GM12878 (cell line): Measurements from ENCODE around the gene USB1. TPM values are rescaled to one million over a fixed set of nuclear protein-coding genes. Genes with fewer than 3 reads are reported as not detected.

ENCODE experiments used
- ATAC-seq: fragments of 200-7000 bp; cut with Tn5 transposase; 3 replicates; pipeline ENCODE4 v1.9.1; 2020; ENCODE audit warnings: mild to moderate bottlenecking, moderate library complexity
- BruUV-seq: library from RNA; stranded (reverse); fragments of 400-500 nt; replicated peaks from 2 replicates; lab custom pipeline; 2021; lab: Mats Ljungman, UMichigan
- CTCF ChIA-PET: fragments of 300-600 bp; sonication (Branson Sonifier 250); formaldehyde crosslinking; extraction: SDS; loops from one replicate; lab custom pipeline; 2021; ENCODE audit warnings: inconsistent platforms; lab: Yijun Ruan, JAX
- POLR2A ChIA-PET: fragments of 350-600 bp; formaldehyde crosslinking; extraction: SDS; loops from one replicate; lab custom pipeline; 2021; ENCODE audit warnings: inconsistent platforms; lab: Charles Lee
- RAD21 ChIA-PET: fragments of 300-600 bp; sonication (Branson Sonifier 250); formaldehyde crosslinking; loops from one replicate; lab custom pipeline; 2023; ENCODE audit warnings: antibody characterized with exemption; ENCODE audit not compliant: unreplicated experiment; lab: Charles Lee
- SMC1A ChIA-PET: fragments of 300-600 bp; sonication (Branson Sonifier 250); formaldehyde crosslinking; loops from one replicate; lab custom pipeline; 2023; ENCODE audit not compliant: unreplicated experiment, uncharacterized antibody; lab: Charles Lee
- DNase-seq: peaks from one replicate; pipeline ENCODE4 v3.0.0-alpha.2; 2011; ENCODE audit warnings: low read depth, low spot score
- FAIRE-seq: peaks from 3 replicates; lab custom pipeline; 2011; peaks lifted over from hg19 to GRCh38; lab: Jason Lieb, UNC
- H2AFZ ChIP-seq: 2 replicates; pipeline ENCODE4 v1.6.0; 2011; ENCODE audit warnings: low read depth, low read length, control low read depth; ENCODE audit not compliant: control insufficient read depth
- H3K27ac ChIP-seq: 2 replicates; pipeline ENCODE4 v1.5.1; 2011; ENCODE audit warnings: control low read depth; ENCODE audit not compliant: control insufficient read depth, insufficient read depth
- H3K27me3 ChIP-seq, 2 experiments: replicated peaks in 1 of 2; 2 replicates each; pipeline versions ENCODE4 v1.6.0 to v1.6.1; 2011; ENCODE audit warnings: low read length in 1 of 2; ENCODE audit not compliant: control insufficient read depth in 2 of 2, insufficient read depth in 2 of 2
- H3K36me3 ChIP-seq, 2 experiments: 2 replicates each; pipeline ENCODE4 v1.5.1; 2011; ENCODE audit warnings: low read length in 1 of 2; ENCODE audit not compliant: control insufficient read depth in 2 of 2, insufficient read depth in 2 of 2
- H3K4me1 ChIP-seq: 2 replicates; pipeline ENCODE4 v1.6.1; 2011; ENCODE audit warnings: mild to moderate bottlenecking, low read length, moderate library complexity, mixed read lengths; ENCODE audit not compliant: control insufficient read depth, insufficient read depth
- H3K4me2 ChIP-seq: 2 replicates; pipeline ENCODE4 v1.6.0; 2011; ENCODE audit warnings: control low read depth; ENCODE audit not compliant: control insufficient read depth, insufficient read depth
- H3K4me3 ChIP-seq: fragments of 200-600 bp; sonication (generic); 2 replicates; pipeline ENCODE4 v1.5.1; 2016
- H3K79me2 ChIP-seq: 2 replicates; pipeline ENCODE4 v1.6.0; 2011; ENCODE audit warnings: low read length; ENCODE audit not compliant: control insufficient read depth, insufficient read depth
- H3K9ac ChIP-seq: 2 replicates; pipeline ENCODE4 v1.8.0; 2011; ENCODE audit warnings: low read length, control low read depth, mixed read lengths; ENCODE audit not compliant: control insufficient read depth, insufficient read depth
- H3K9me3 ChIP-seq: replicated peaks from 3 replicates; pipeline ENCODE4 v1.5.1; 2011; ENCODE audit warnings: mild to moderate bottlenecking, low read length; ENCODE audit not compliant: control insufficient read depth, insufficient read depth
- H4K20me1 ChIP-seq: 2 replicates; pipeline ENCODE4 v1.6.0; 2011; ENCODE audit not compliant: control insufficient read depth, insufficient read depth
- BRCA1 ChIP-seq: IDR thresholded peaks from 2 replicates; pipeline ENCODE4 v1.6.1; 2011; ENCODE audit warnings: low read depth, low read length, improper control_type of control experiment
- EP300 ChIP-seq, 2 experiments: fragments of 150-350 bp in 1 of 2; IDR thresholded peaks; 2 replicates each; pipeline ENCODE4 v1.6.1; 2011 to 2012; ENCODE audit warnings: low read depth in 2 of 2, low read length in 2 of 2, borderline replicate concordance in 1 of 2, improper control_type of control experiment in 1 of 2, inconsistent platforms in 1 of 2; ENCODE audit not compliant: control insufficient read depth in 1 of 2
- LARP7 ChIP-seq: fragments of 450-650 bp; IDR thresholded peaks from 2 replicates; pipeline ENCODE4 v1.6.1; 2017; ENCODE audit warnings: mild to moderate bottlenecking
- MYB ChIP-seq: fragments of 150-350 bp; IDR thresholded peaks from 2 replicates; pipeline ENCODE4 v1.6.1; 2014; ENCODE audit warnings: mild to moderate bottlenecking, low read depth, low read length, borderline replicate concordance
- SMARCA5 ChIP-seq: fragments of 450-650 bp; IDR thresholded peaks from 2 replicates; pipeline ENCODE4 v1.6.1; 2017; ENCODE audit warnings: mild to moderate bottlenecking
- ZNF24 ChIP-seq: fragments of 450-650 bp; IDR thresholded peaks from 2 replicates; pipeline ENCODE4 v1.6.1; 2017; ENCODE audit warnings: antibody characterized with exemption, mild to moderate bottlenecking
- ZNF274 ChIP-seq: IDR thresholded peaks from one replicate; pipeline ENCODE4 v1.8.0; 2011; ENCODE audit not compliant: insufficient read length, insufficient read depth
- ZZZ3 ChIP-seq: IDR thresholded peaks from 2 replicates; pipeline ENCODE4 v1.6.1; 2011; ENCODE audit warnings: low read depth; ENCODE audit not compliant: control insufficient read depth, insufficient read length
- WGBS: methylation state at CpG from one replicate; pipeline ENCODE4 v1.1.6; 2016; ENCODE audit warnings: low lambda C conversion rate; ENCODE audit not compliant: insufficient replicate concordance, insufficient coverage; ENCODE audit errors: missing lambda C conversion rate; 5-methylcytosine and 5-hydroxymethylcytosine counted together
- in situ Hi-C: fragments of 300-500 bp; cut with MboI; formaldehyde crosslinking; loops from 9 replicates; pipeline ENCODE4 v1.14.3; 2018; ENCODE audit warnings: mixed read lengths
- intact Hi-C: fragments of 100-400 bp; cut with micrococcal nuclease; formaldehyde crosslinking; loops from one replicate; pipeline ENCODE4 v1.14.2; 2022; ENCODE audit not compliant: unreplicated experiment
- polyA plus RNA-seq, 11 experiments: library from polyadenylated mRNA; depleted of rRNA in 4 of 11; unstranded in 6 of 11; stranded (reverse) in 5 of 11; fragments of >200 nt; fragmentation: Nextera tagmentation in 4 of 11; fragmentation: Illumina TruSeq in 1 of 11; extraction: Ambion mirVana in 4 of 11; extraction: Trizol in 1 of 11; gene quantifications; 1 replicate in 1 of 11; 2 replicates in 10 of 11; pipeline versions ENCODE4 v1.2.1 to v1.2.3, GENCODE V29; 2011 to 2016; ENCODE audit warnings: inconsistent platforms in 2 of 11, missing spikeins in 2 of 11, low read depth in 1 of 11
- total RNA-seq, 4 experiments: library from RNA; depleted of rRNA in 3 of 4; stranded (reverse); fragments of >200 nt in 3 of 4; fragmentation: Illumina TruSeq in 1 of 4; extraction: Trizol in 1 of 4; gene quantifications; 2 replicates each; pipeline versions ENCODE4 v1.2.1 to v1.2.3, GENCODE V29; 2013 to 2021
- TF ChIP-seq, protein P1 (sequence below): fragments of 450-650 bp; IDR thresholded peaks from 2 replicates; pipeline ENCODE4 v1.6.1; 2016; ENCODE audit warnings: mild to moderate bottlenecking

Gene USB1
- total and polyA plus RNA-seq, 10 of the 15 experiments (the other 5 are each of a cell fraction or from before 2014, with no cell fraction given) = 7.9 to 72.2 (median 41.6) TPM

- no peak for FAIRE-seq
Observed at GRCh38 chr16:58034128-58034685, 33.0 kb downstream of the USB1 start.

DNA sequence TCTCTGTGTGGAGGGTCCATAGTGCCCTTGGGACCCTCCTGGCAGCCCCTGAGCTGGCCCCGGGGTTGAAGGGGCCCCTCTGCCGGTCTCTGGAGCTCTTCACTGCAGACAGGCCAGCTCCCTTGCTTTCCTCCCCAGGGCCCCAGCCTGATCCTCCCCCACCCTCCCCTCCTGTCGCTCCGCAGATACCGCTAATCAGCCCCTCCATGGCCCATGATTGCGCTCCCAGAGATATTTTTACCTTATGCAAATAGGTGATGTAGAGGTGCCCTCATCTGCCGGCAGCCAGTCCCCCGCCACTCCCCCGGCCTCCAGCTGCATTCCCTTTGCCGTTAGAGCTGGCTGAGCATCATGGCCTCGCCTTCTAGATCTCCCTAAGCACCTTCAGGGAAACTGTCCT lies 33.6 kb downstream of the USB1 start:
- no peak for DNase-seq
- TF ChIP-seq ZNF274 = no peak
- TF ChIP-seq ZNF24 = no peak
- no peak for TF ChIP-seq MYB
- TF ChIP-seq EP300 (IDR thresholded peaks at IDR 0.05; ENCODE audit: borderline replicate concordance in 1 of 2, control insufficient read depth in 1 of 2, low read depth in 2 of 2, low read length in 2 of 2) = no peak
- TF ChIP-seq SMARCA5 = no peak
- TF ChIP-seq, protein P1, sequence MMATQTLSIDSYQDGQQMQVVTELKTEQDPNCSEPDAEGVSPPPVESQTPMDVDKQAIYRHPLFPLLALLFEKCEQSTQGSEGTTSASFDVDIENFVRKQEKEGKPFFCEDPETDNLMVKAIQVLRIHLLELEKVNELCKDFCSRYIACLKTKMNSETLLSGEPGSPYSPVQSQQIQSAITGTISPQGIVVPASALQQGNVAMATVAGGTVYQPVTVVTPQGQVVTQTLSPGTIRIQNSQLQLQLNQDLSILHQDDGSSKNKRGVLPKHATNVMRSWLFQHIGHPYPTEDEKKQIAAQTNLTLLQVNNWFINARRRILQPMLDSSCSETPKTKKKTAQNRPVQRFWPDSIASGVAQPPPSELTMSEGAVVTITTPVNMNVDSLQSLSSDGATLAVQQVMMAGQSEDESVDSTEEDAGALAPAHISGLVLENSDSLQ = no peak
- no peak for TF ChIP-seq ZZZ3
- no peak for TF ChIP-seq LARP7
- SMC1A ChIA-PET = interaction anchor here (0.8 to 1.3 kb wide), 3 partner anchors 27 to 91 kb away, joined by 4 read pairs; no protein-coding TSS in a partner anchor
- WGBS = 4% methylated on average over 11 of the region's 11 CpGs
- H3K27me3 ChIP-seq = no peaks in the 10 kb centered on the region; a peak in 1 of 4 replicates
- intact Hi-C loops (no loop called here), in situ Hi-C loops (no loop called here)
- no peak for FAIRE-seq
- H2AFZ ChIP-seq = no peak overlapping the region
- no peak overlapping the region for H3K27ac ChIP-seq
- CTCF ChIA-PET = interaction anchor here (0.6 to 1.4 kb wide), 2 partner anchors 63 to 256 kb away, joined by 3 to 7 read pairs; no protein-coding TSS in a partner anchor
- no peak overlapping the region for H3K9ac ChIP-seq
- no TSS peak for BruUV-seq
- H3K4me1 ChIP-seq = no peaks in the 10 kb centered on the region
- no peaks in the 10 kb centered on the region for H3K9me3 ChIP-seq
- ATAC-seq = no peak
- H4K20me1 ChIP-seq = no peaks in the 10 kb centered on the region
- POLR2A ChIA-PET = no interaction called here
- H3K4me2 ChIP-seq = no peak overlapping the region
- H3K79me2 ChIP-seq = no peaks in the 10 kb centered on the region
- H3K36me3 ChIP-seq = no peaks in the 10 kb centered on the region
- no peak overlapping the region for H3K4me3 ChIP-seq
- RAD21 ChIA-PET = interaction anchor here (1.0 to 1.5 kb wide), 2 partner anchors 13 to 92 kb away, joined by 3 to 4 read pairs; no protein-coding TSS in a partner anchor

More at GRCh38 chr16:58034128-58034685, 33.0 kb downstream of the USB1 start:
- Histone ChIP-seq H3K9me3 (no peaks in the 10 kb centered on the region), H4K20me1 (no peaks in the 10 kb centered on the region), H3K9ac (no peak overlapping the region), H2AFZ (no peak overlapping the region), H3K79me2 (no peaks in the 10 kb centered on the region), H3K27ac (no peak overlapping the region), H3K27me3 (no peaks in the 10 kb centered on the region; a peak in 1 of 4 replicates), H3K4me2 (no peak overlapping the region), H3K4me1 (no peaks in the 10 kb centered on the region), H3K36me3 (no peaks in the 10 kb centered on the region), H3K4me3 (no peak overlapping the region)
- RAD21 ChIA-PET = interaction anchor here (1.0 to 1.5 kb wide), 3 partner anchors 13 to 93 kb away, joined by 3 to 4 read pairs (median 3); no protein-coding TSS in a partner anchor
- ATAC-seq (no peak), DNase-seq (no peak)
- SMC1A ChIA-PET = interaction anchor here (1.1 to 1.3 kb wide), 2 partner anchors 88 to 91 kb away, joined by 4 read pairs; no protein-coding TSS in a partner anchor
- POLR2A ChIA-PET = no interaction called here
- no peak for TF ChIP-seq BRCA1
- intact Hi-C loops = no loop called here
- CTCF ChIA-PET = interaction anchor here (0.6 to 1.4 kb wide), 3 partner anchors 63 to 451 kb away, joined by 3 to 7 read pairs (median 3); no protein-coding TSS in a partner anchor
- in situ Hi-C loops = no loop called here
- no TSS peak for BruUV-seq
- WGBS = 12% methylated on average over 13 of the region's 14 CpGs
